Mucosa of stomach (tissue), 1 donor: Measurements from ENCODE around the gene LDLRAD1.
"Not testable (repeated sequence)": the region's sequence is repeated elsewhere in the genome, so short reads cannot be mapped to it uniquely, and the experiment has no call there.

Experiments
- H3K27me3 ChIP-seq: one replicate; pipeline ENCODE4 v1.7.0; 2013; ENCODE audit warnings: mild to moderate bottlenecking, low read length; ENCODE audit not compliant: control insufficient read depth, insufficient read depth
- H3K36me3 ChIP-seq: one replicate; pipeline ENCODE4 v1.7.0; 2013; ENCODE audit warnings: low read length; ENCODE audit not compliant: control insufficient read depth, insufficient read depth
- H3K4me1 ChIP-seq: one replicate; pipeline ENCODE4 v1.7.0; 2013; ENCODE audit warnings: mild to moderate bottlenecking, low read length; ENCODE audit not compliant: control insufficient read depth, insufficient read depth
- H3K4me3 ChIP-seq: one replicate; pipeline ENCODE4 v1.7.0; 2013; ENCODE audit warnings: low read length
- H3K9ac ChIP-seq: one replicate; pipeline ENCODE4 v1.7.0; 2013; ENCODE audit warnings: mild to moderate bottlenecking, low read length, moderate library complexity
- H3K9me3 ChIP-seq: one replicate; pipeline ENCODE4 v1.7.0; 2013; ENCODE audit warnings: mild to moderate bottlenecking, low read length, moderate library complexity; ENCODE audit not compliant: control insufficient read depth
- donor health status: Pancreatic carcinoma.

LDLRAD1 gene

GRCh38 chr1:54017979-54018378, at the start of gene LDLRAD1:
Gene LDLRAD1, minus strand, starts transcription at chr1:54018186. Its CDS starts 74 bp downstream, at chr1:54018112.
- no peaks in the 10 kb centered on the region for H3K36me3 ChIP-seq
- no peak within 1 kb of the TSS for H3K9ac ChIP-seq
- H3K4me1 ChIP-seq, result peaks cover 34% of the 10 kb centered on the region
- no peaks in the 10 kb centered on the region for H3K9me3 ChIP-seq
- no peaks in the 10 kb centered on the region for H3K27me3 ChIP-seq
- peak within 1 kb of the TSS; percentile 28 for H3K4me3 ChIP-seq

- peaks cover 7% of the 10 kb centered on the region for H3K4me1 ChIP-seq
- H3K9ac ChIP-seq, result no peak overlapping the region
- H3K4me3 ChIP-seq, result no peak overlapping the region
- H3K27me3 ChIP-seq, result no peaks in the 10 kb centered on the region
- no peaks in the 10 kb centered on the region for H3K9me3 ChIP-seq
- no peaks in the 10 kb centered on the region for H3K36me3 ChIP-seq
Measured at GRCh38 chr1:54064299-54064698, 46.3 kb upstream of the LDLRAD1 start.

- Histone ChIP-seq H3K36me3 (no peaks in the 10 kb centered on the region), H3K9ac (peak overlapping the region; percentile 85), H3K9me3 (no peaks in the 10 kb centered on the region), H3K27me3 (no peaks in the 10 kb centered on the region), H3K4me3 (peak overlapping the region; percentile 96), H3K4me1 (peaks cover 8% of the 10 kb centered on the region)
Measured at GRCh38 chr1:54054438-54054749, 36.4 kb upstream of the LDLRAD1 start.

GRCh38 chr1:54053745-54054437, 35.9 kb upstream of the LDLRAD1 start:
- Histone ChIP-seq H3K9me3 (no peaks in the 10 kb centered on the region), H3K36me3 (no peaks in the 10 kb centered on the region), H3K4me1 (peaks cover 8% of the 10 kb centered on the region), H3K9ac (peak overlapping the region; percentile 85), H3K4me3 (peak overlapping the region; percentile 96), H3K27me3 (no peaks in the 10 kb centered on the region)

GRCh38 chr1:54052934-54053744, 35.2 kb upstream of the LDLRAD1 start, which contains the start of the genes TCEANC2 and TMEM59:
Gene TCEANC2, plus strand, starts transcription at chr1:54053608. Its CDS starts 815 bp downstream, at chr1:54054423.
Gene TMEM59, minus strand, starts transcription at chr1:54053204. Its CDS starts 16 bp downstream, at chr1:54053188.
- H3K9me3 ChIP-seq, result no peaks in the 10 kb centered on the region
- no peaks in the 10 kb centered on the region for H3K36me3 ChIP-seq
- H3K4me3 ChIP-seq, result peak within 1 kb of the TSS; percentile 99
- peak within 1 kb of the TSS; percentile 85 for H3K9ac ChIP-seq
- H3K4me1 ChIP-seq, result peaks cover 9% of the 10 kb centered on the region
- no peaks in the 10 kb centered on the region for H3K27me3 ChIP-seq

- H3K4me1 ChIP-seq, result peaks cover 15% of the 10 kb centered on the region
Measured at GRCh38 chr1:54052431-54052933, 34.5 kb upstream of the LDLRAD1 start.

GRCh38 chr1:54051933-54052430, 34.0 kb upstream of the LDLRAD1 start:
- no peaks in the 10 kb centered on the region for H3K9me3 ChIP-seq
- H3K4me3 ChIP-seq, result peak overlapping the region; percentile 99
- peaks cover 16% of the 10 kb centered on the region for H3K4me1 ChIP-seq
- H3K9ac ChIP-seq, result peak overlapping the region; percentile 85
- no peaks in the 10 kb centered on the region for H3K27me3 ChIP-seq
- no peaks in the 10 kb centered on the region for H3K36me3 ChIP-seq

More at GRCh38 chr1:54052431-54052933, 34.5 kb upstream of the LDLRAD1 start:
- no peaks in the 10 kb centered on the region for H3K36me3 ChIP-seq
- H3K27me3 ChIP-seq, result no peaks in the 10 kb centered on the region
- H3K9me3 ChIP-seq, result no peaks in the 10 kb centered on the region
- H3K4me3 ChIP-seq, result peak overlapping the region; percentile 99
- peak overlapping the region; percentile 85 for H3K9ac ChIP-seq

GRCh38 chr1:54050435-54050834, 32.4 kb upstream of the LDLRAD1 start:
- H3K9ac ChIP-seq, H3K27me3 ChIP-seq, H3K9me3 ChIP-seq, H3K36me3 ChIP-seq, H3K4me3 ChIP-seq: not testable (repeated sequence)
- peaks cover 16% of the 10 kb centered on the region for H3K4me1 ChIP-seq

GRCh38 chr1:54047384-54048305, 29.7 kb upstream of the LDLRAD1 start:
- Histone ChIP-seq H3K9ac (no peak overlapping the region), H3K4me1 (peaks cover 8% of the 10 kb centered on the region), H3K9me3 (no peaks in the 10 kb centered on the region), H3K4me3 (no peak overlapping the region), H3K27me3 (no peaks in the 10 kb centered on the region), H3K36me3 (no peaks in the 10 kb centered on the region)

GRCh38 chr1:54046671-54047383, 28.8 kb upstream of the LDLRAD1 start:
- Histone ChIP-seq H3K4me3 (no peak overlapping the region), H3K27me3 (no peaks in the 10 kb centered on the region), H3K4me1 (peaks cover 8% of the 10 kb centered on the region), H3K9ac (no peak overlapping the region), H3K9me3 (no peaks in the 10 kb centered on the region), H3K36me3 (peaks cover 5% of the 10 kb centered on the region)

GRCh38 chr1:54045496-54045895, 27.5 kb upstream of the LDLRAD1 start:
- Histone ChIP-seq H3K27me3 (no peaks in the 10 kb centered on the region), H3K4me3 (no peak overlapping the region), H3K9ac (no peak overlapping the region), H3K4me1 (peaks cover 8% of the 10 kb centered on the region), H3K9me3 (no peaks in the 10 kb centered on the region), H3K36me3 (peaks cover 5% of the 10 kb centered on the region)
